GM11168 (cell line): ENCODE measurements around the gene CAP2.

Source experiments
- in situ Hi-C: fragments of 300-500 bp; cut with MboI; formaldehyde crosslinking; loops from one replicate; pipeline ENCODE4 v1.12.0; 2022; ENCODE audit warnings: low sequenced_read_pairs; ENCODE audit not compliant: unreplicated experiment

Gene CAP2

GRCh38 chr6:17600527-17601385 is 207.4 kb downstream of the CAP2 start:
- in situ Hi-C loops: no loop called here

DNA sequence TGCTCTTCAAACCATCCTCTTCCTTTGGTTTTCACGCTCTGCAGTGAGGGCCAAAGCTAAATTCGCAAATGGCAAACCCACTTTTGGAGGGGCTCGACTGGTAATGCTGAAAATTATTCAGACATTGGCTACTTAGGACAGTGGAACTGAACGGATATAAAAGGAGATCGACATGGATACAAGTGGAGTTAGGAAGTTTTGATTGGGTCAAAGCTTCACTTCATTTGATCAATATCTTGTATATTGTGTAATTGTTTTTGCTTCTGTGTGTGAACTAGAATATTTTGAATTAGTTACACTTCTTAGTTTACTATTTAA is 207.9 kb downstream of the CAP2 start:
- in situ Hi-C loops: no loop called here

- in situ Hi-C loops: no loop called here
Measured at GRCh38 chr6:17602888-17603287, 209.5 kb downstream of the CAP2 start.

DNA sequence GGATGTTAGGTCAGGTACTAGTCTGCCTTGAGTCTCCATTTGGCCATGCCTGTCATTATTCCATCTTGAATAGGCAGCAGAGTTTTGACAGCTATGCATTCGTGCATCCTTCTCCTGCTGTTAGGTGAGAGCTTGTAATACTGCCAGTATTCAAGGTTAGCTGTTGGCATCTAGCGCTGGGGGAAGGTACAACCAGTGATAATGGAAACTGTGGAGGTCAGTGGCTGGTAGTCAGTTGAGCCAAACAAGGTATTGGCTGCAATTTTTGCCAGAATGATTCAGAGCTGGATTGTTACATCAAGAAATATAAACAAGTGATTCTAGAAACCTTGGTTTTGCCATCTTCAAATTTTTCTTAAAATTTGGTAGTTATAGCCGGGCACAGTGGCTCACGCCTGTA is 213.2 kb downstream of the CAP2 start:
- in situ Hi-C loops: no loop called here
